GM21423 (cell line): Measurements from ENCODE around the gene LIX1.
A peak's percentile ranks its signal among the peaks of the same experiment; 100 is the strongest.
"Not testable (repeated sequence)": the region's sequence is repeated elsewhere in the genome, so short reads cannot be mapped to it uniquely, and the experiment has no call there.

Experiments used
- ATAC-seq: cut with Tn5 transposase; IDR thresholded peaks from one replicate; pipeline ENCODE4 v1.9.1; 2021; ENCODE audit warnings: mild to moderate bottlenecking, moderate library complexity; ENCODE audit not compliant: unreplicated experiment

LIX1 gene

DNA sequence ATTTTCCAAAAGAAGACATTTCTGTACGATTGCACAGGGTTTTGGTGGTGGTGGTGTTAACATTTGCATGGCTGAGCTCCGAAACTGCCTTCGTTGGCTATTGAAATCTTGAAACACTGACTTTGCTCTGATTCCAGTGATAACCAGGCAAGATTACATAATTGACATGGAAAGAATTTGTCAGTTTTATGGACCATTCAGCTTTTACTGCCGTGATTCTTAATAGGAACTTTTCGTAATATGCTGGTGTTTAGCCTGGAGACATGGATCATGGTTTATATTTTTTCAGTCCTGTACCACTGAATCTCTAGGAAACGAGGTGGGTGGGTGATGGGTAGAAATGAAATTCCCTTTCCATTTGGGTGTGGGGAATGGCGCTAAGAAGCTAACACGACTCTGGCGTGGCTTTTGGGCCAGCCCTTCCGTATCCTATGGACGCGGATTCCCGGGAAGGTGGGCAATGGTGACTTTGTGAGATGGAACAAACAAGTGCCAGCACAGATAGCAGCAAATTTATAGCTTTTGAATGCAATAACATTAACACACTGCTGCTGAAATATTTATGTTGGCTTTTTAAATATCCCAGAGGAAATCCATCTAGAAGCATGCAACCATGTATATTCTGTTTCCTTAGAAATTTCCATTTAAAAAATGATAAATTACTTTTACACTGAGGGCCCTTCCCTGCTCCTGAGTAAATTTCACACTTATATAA is 36.8 kb downstream of the LIX1 start:
- no peak for ATAC-seq

DNA sequence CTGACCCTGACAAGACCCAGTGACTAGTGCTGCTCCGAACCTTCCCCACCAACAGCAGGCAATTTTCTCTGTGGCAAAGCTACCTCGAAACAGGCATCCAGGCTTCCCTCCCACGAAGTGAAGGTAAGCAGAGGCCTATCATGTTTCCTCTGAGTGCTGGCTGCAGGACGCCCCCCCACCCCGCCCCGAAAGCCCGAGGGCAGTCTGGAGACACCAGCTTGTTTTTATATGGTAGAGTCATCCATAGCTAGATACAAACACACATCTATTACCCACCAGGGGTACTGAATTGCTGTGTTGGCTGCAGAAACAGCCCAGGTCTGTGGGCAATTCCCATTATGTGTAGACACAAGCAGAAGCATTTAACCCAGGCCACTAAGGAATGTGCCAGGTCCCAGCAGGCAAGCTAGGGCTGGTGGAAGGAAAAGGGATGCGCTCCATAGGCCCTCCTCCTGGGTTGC is 40.4 kb downstream of the LIX1 start:
- ATAC-seq, result no peak

DNA sequence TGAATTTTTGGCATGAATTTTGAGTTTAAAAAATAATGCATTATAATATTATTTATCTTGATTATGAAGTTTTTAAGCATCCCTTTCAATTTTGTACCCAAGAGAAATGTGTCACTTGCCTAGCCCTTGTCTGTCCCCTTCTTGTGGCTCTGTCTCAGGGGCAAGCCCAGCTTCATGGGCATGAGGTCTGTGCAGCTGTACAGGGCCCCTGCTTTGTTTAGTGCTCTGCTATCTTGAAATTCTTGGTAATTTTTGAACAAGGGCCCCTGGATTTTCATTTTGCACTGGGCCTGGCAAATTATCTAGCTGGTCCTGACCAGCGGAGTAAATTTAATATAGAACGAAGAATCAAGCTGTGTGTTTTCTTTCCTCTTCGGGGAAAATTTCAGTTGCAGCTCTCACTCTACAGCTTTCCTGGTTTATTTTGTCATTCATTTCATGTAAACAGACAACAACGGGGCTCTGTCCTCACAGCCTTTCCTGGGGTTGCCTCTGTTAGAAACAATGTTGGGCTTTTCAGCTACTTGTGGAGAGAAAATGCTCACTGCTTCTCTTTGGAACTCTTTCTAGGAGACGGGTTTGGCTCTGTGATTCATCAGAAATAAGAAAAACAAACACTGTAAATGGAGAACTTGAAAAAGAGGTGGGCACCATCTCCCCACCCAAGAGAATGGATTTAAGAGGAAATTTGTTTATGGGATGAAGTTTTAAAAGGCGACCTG is 41.1 kb downstream of the LIX1 start:
- no peak for ATAC-seq

DNA sequence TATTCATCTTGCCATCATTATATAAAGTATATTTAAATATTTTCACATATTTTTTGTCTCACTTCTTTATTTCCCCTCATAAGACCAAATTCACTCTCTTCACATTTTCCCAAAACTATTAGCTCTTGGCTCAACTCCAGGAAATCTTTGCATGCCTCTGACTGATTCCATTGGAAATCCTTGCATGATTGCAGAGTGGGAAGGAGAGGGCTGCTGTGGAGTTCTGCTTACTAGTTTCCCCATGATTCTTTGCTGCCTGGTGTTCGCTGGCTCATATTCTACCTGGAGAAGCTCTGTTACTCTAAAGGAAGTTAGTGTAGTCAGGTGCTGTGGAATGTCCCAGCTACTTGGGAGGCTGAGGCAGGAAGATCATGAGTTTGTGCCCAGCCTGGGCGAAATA is 41.9 kb downstream of the LIX1 start:
- no peak for ATAC-seq

DNA sequence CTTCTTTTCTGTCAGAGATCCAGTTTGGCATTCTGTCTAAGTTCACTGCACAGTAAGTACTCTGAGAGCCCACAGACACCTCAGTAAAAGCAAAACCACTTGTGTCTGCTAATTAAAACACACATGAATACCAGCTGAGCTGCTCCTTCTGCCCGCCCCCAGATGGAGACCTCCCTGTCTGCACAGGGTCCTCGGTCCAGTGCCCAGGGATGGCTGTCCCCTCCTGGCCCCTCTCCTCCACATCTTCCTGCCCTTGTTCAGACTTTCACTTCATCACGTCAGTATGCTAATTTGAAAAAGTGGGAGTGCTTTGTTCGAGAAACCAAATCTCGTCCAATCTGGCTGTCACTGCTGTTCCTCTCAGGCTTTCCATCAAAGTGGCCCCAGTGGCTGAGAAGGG is 43.5 kb downstream of the LIX1 start:
- no peak for ATAC-seq

DNA sequence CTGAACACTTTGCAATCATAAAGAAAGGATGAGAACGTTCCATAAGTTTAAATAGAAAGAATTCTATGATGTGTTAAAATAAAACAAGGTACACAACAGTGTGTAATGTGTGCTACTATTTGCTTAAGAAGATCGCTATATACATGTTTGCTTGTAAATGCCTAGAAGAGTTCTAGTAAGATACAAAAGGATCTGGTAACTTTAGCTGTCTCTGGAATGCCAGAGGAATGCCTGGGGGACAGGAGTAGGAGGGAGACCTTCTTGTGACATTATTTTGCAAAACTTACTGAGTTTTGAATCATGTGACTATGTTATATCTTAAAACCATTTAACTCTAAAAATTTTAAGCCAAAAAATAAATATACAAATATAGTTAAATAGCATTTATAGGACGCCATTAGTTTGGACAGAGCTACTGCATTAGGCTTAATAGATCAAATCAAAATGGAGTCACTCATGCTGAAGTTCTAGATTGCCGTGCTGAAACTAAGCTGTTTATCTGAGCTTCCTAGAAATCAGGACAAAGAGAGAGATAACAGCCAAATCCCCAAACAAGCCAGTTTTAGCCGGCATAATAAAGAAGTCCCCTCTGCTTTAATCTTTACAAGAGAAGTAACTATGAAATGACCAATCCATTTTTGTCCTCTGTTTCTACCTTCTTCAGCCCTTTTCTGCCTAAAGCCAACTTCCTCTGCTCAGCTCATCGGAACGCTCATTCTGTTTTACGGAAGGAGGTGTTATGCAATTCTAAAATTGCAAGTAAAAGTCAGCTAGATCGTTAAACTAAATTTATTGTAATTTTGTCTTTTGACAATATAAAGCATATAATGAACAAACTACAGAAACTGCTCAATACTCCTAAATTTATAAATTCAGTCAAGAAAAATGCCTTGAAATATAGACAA is 44.8 kb downstream of the LIX1 start:
- no peak for ATAC-seq

DNA sequence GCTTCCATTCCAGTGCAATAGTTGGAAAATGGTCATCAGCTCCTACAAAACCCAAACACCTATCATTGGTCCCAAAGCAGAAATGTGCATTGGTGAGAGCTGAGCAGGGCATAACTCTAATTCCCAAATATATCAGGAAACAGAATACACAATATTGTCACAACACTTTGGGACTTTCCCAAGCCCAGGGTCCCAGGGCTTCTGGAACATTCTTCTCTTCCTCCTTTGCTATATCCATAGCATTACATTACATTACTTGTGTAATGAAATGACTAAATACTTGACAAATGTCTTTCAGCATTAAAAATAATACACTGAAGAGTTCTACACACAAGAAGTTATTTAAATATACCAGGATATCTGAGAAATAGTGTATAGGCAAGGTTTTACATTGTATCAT is 45.6 kb downstream of the LIX1 start:
- ATAC-seq, result no peak

DNA sequence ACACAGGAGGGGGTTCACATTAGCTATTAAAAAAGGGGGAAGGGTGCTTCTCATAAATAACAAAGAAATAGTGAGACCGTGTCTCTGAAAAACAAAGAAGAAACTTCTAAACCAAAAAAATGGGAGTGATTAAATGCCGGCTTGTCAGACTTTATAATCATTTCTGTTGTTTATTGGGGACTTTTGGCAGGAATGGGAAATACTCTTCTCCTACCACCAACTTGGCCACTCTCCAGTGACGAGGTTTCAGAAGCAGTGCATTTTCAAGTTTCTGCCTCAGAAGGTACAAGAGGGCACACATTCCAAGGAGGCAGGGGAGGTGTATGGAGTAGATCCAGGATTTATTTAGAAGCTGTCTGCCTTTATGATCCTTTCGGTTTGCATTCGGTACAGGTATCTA is 46.2 kb downstream of the LIX1 start:
- no peak for ATAC-seq

DNA sequence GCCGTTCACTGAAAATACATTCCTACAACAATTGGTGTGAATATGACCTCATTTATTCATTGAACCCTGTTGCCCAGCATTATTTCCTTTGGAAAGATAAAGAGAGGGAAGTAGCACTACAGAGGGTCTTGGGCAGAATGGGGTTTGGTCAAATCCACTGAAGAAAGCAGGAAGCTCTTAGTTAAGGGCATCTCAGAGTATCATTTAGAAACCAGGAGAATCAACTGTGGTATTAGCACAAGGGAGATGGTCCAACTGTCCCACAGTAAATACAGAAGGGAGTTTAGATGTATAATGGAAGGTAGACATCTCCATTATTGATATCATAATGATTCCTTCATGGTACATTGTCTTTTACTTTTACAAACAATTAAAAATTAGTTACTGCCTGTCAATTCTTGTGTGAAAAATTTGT is 47.1 kb downstream of the LIX1 start:
- peak; percentile 30 for ATAC-seq

DNA sequence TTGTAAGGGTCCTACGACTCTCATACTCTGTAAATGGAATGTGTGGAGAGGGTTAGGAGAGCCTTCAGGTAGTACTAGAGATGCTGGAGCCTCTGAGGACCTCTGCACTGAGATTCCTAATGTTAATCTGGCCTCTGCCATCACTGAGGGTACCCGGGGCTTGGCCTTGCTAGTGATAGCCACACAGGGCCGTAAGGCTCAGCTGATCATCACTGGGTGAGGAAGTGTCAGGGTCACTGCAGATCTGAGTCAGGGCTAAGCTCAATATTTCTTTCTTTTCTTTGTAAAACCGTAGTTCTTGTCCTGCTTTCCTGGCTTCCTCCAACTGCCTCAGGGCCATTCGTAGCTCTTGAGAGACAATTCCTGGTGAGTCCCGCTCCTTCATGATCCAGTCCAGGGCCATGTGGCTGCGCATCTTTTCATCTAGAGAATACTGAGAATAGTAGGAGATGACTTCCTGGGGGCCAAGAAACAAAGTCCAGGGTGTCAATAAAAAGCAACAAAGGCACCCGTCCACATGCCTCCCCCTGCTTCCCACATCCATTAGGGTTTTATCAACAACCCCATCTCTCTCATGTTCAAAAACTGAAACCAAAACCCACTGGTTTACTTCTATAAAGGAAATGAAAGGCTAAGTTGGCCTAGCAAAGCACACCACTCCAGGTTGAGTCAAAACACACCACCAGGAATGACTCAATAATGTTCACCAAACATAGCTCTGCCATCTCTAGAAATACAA is 47.7 kb downstream of the LIX1 start:
- peak; percentile 99 for ATAC-seq

DNA sequence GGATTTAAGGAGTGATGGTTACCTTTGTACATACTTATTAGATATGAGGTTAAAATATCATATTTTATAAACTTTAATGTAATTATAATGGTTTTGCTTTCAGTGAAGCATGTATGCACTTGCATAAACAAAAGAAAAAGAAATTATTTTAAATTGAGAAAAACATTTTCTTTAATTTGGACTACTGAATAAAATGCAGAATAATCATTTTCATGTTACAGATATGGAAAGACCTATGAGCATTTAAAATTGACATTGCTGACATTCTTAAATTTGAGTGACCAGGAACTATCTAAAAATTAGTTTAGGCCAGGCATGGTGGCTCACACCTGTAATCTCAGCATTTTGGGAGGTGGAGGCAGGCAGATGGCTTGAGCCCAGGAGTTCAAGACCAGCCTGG is 49.2 kb downstream of the LIX1 start:
- no peak for ATAC-seq

DNA sequence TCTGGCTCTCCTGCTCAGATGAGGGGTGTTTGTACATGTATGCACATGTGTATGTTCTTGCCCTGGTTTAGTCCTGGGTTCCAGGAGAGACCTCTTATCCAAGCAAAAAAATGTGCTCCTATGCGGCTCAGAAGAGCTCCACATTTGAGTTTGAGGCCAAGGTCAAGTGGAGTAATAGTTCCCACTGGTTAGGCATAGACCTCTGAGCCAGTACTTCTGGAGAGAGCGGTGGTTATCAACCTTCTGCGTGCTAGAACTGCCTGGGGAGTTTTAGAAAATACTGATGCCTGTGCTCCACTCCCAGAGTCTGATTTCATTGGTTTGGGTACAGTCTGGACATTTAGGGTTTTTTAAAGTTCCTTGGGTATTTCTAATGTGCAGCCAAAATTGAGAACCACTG is 51.5 kb downstream of the LIX1 start:
- no peak for ATAC-seq

DNA sequence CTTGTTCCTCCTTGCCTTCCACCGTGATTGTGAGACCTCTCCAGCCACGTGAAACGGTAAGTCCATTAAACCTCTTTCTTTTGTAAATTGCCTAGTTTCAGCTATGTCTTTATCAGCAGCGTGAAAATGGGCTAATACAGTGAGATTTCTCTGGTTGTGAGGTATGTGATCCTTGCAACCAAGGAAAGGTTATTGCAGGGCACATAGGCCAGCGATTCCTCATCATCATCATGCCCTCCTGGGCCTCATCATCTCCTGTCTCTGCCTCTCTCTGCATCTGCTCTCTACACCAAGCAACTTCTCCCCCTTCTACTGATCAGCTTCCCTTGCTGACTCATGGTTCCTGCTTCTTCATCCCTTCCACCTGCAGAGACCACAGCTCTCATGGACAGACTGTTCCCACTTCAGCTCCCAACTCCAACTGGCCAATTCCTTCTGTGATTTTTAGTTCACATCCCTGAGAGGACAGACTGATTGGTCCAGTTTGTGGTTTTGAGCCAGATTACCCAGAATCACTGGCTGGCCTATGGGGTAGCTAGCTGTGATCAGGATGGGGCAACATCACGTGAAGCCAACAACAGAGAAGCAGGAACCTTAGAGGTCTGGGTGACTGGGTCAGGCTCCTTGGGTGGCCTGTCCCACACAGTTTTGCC is 53.1 kb downstream of the LIX1 start:
- ATAC-seq, result no peak

DNA sequence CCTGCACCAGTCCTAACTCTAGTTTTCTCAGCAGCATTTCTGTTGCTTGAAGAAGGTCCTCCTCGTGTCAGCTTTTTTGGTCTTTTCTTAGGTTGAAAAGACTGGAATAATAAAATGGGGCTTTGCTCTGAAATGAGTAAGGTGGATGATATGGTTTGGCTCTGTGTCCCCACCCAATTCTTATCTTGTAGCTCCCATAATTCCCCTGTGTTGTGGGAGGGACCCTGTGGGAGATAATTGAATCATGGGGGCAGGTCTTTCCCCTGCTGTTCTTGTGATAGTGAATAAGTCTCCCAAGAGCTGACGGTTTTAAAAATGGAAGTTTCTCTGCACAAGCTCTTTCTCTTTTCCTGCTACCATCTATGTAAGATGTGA is 53.6 kb downstream of the LIX1 start:
- no peak for ATAC-seq

DNA sequence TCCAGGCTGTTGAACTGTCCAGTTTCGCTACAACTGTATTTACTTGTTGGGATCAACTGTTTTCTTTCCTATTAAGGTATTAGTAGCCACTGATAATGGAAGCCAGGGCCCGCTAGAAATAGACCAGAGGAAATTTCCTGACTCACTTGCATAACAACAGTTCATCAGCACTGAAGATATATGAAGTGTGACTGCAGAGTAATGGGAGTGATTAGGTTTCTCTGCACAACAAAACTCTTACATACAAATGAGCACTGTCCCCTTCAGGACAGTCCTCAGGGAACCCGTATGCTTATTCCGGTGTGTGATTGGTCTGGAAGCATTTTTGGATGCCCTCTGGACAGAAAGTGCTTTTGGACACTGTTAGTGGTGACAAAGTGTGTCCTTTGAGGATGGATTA is 55.3 kb downstream of the LIX1 start:
- no peak for ATAC-seq

DNA sequence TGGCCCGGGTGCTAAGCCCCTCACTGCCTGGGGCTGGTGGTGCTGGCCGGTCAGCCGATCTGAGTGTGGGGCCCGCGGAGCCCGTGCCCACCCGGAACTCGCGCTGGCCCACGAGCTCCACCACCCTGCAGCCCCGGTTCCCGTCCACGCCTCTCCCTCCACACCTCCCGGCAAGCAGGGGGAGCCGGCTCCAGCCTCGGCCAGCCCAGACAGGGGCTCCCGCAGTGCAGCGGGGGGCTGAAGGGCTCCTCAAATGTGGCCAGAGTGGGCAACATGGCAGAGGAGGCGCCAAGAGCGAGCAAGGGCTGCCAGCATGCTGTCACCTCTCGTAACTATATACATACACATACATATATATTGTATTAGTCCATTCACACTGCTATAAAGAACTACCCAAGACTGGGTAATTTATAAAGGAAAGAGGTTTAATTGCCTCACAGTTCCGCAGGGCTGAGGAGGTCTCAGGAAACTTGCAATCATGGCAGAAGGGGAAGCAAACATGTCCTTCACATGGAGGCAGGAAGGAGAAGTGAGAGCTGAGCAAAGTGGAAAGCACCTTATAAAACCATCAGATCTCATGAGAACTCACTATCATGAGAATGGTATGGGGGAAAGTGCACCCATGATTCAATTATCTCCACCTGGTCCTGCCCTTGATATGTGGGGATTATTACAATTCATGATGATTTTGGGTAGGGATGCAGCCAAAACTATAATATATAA is 56.8 kb downstream of the LIX1 start:
- ATAC-seq, result no peak

DNA sequence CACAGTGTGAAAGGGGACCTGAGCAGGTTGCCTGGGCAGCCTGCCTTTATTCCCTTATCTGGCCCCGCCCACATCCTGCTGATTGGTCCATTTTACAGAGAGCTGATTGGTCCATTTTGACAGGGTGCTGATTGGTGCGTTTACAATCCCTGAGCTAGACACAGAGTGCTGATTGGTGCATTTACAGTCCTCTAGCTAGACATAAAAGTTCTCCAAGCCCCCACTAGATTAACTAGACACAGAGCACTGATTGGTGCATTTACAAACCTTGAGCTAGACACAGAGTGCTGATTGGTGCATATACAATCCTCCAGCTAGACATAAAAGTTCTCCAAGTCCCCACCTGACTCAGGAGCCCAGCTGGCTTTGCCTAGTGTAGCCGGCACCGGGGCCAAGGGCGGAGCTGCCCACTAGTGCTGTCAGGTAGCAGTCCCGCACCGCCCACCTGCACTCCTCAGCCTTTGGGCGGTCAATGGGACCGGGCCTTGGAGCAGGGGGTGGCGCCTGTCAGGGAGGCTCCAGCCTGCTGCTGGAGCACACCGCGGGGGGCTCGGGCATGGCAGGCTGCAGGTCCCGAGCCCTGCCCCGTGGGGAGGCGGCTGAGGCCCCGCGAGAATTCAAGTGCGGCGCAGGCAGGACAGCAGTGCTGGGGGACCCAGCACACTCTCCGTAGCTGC is 57.5 kb downstream of the LIX1 start:
- not testable (repeated sequence) for ATAC-seq

DNA sequence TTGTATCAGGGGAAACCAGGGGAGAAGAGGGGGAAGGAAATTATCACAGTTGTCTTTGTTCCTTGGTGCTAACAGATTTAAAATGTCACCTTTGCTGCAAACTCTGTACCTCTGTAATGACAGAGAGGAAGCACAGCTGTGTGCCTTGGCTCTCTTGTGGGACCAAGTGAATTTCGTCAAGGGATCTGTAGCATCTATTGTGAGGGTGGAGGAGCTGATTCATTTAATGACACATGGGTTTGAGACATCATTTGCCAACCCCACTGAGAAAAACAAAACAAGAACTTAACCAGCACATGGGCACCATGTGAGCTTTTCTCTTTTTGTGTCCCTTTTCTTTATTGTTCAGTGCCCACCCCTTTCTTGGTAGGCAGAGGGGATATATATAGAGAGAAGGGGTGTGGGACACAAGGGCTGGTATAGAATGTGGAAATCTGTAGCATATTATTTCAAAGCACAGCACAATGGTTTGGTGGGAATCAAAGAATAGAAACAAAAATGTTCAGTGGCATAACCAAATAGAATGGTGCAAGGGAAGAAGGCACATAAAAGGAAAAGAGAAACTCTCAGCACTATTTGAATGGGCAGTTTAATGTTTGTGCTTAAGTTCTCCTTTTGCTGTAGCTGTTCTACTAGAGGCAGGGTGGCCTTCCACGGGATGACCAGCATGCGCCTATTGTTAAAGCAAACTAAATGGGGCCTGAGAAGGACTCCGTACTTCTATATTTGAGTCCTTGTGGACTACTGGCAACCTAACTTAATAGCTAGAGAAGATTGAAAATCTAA is 63.3 kb downstream of the LIX1 start:
- no peak for ATAC-seq
